Globus pallidus (tissue), 1 donor: ENCODE measurements around the gene GRK5.

ENCODE experiments used
- DNase-seq: peaks from one replicate; pipeline ENCODE4 v3.0.0-alpha.2; 2015; ENCODE audit warnings: low spot score

Gene GRK5

DNA sequence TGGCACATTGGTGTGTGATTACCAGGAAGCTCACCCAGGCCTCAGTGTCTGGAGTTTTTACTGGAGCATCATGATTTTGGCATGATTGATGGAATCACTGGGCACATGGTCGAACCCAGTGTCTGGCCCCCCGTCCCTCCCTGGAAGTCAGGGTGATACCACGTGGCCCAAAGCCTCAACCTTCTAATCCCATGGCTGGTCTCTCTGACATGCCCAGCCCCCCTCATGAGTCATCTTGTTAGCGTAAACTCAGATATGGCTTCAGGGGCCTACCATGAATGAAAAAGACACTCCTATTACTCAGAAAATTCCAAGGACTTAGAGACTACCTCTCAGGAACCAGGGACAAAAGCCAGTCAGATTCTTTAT lies 109.3 kb downstream of the GRK5 start:
- no peak for DNase-seq

GRCh38 chr10:119318411-119319160 lies 111.2 kb downstream of the GRK5 start:
- no peak for DNase-seq

DNA sequence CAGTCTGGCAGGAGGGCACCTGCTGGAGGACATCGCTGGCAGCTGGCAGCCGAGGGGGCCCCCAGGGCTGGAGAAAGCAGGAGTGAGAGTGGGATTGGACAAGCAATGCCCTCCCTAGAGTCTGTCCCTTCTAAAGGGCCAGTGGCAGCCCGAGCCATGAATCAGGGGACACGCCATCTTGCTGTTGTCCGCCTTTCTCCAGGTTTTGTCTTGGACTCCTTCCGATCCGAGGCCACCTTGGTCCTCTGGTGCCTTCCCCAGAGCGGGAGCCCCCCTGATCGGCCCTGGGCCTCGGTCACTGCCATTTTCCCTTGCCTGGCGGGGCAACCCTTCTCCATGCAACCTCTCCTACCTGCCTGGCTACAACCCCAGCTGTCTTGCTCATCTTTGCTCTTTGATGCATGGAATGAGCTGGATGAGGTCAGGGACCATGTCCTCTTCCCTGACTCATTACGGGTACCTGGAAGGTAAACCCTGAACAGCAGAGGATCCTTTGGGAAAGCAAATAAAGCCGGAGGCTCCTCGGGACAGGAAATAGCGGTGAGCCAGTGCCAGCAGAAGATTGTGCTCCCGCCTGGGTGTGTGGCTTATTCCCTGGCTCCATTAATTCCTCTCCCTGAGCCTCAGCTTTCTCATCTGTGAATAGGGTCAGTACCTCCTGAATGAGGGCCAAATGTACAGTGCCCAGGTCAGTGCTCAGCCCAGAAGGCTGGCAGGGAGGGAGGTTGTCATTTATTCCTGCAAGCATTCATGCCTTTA lies 112.0 kb downstream of the GRK5 start:
- DNase-seq = no peak

- DNase-seq = no peak
These were observed 112.5 kb downstream of the GRK5 start for GRCh38 chr10:119319920-119320258.

GRCh38 chr10:119320981-119321380 lies 113.6 kb downstream of the GRK5 start:
- no peak for DNase-seq

DNA sequence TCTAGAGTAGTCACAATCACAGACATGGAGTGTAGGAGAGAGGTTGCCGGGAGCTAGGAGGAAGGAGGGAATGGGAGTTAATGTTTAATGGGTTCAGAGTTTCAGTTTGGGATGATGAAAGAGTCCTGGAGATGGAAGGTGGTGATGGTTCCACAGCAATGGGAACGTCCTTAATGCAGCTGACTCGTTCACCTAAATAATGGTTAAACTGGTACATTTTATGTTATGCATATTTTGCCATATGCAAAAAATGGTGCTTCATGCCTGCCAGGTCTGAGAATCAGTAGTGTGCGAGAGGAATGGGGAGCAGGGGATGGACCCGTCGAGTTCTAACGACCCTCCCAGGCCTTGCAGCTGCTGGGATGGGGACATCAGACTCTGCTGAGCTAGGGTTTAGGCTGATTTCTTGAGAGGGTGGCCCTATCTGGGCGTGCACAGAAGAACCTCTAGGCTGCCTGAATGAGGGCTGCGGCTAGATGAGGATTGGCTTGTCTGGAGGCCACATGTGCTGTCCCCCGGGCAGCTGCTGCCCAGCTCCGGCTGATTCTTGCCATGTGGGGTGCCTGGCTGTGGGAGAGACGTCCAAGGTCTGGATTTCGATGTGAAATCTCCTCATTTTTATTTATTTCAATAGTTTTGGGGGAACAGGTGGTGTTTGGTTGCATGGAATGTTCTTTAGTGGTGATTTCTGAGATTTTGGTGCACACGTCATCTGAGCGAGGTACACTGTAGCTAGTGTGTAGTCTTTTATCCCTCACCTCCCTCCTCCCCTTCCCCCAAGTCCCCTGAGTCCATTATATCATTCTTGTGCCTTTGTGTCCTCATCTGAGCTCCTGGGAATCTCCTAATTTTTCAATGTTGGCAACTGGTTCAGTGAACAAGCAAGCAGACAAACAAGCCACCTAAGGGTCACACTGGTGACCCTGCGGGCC lies 116.0 kb downstream of the GRK5 start:
- no peak for DNase-seq

DNA sequence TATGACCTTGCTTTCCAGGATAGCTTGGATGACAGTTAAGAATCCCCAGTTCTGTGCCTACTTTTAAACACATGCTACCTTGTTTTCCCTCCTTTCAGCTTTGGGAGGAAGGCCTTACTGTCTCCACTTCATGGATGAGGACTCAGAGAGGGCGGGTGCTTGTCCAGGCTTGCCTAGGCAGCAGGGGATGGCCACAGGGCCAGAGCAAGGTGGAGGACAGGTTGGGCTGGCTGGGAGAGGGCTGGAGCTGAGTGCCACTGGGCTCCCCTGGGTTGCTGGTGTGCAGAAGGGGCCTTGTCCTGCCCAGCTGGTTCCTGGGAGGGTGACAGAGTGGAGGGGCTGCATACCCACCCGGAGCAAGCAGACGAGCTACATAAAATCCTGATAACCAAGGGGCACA lies 117.8 kb downstream of the GRK5 start:
- no peak for DNase-seq

DNA sequence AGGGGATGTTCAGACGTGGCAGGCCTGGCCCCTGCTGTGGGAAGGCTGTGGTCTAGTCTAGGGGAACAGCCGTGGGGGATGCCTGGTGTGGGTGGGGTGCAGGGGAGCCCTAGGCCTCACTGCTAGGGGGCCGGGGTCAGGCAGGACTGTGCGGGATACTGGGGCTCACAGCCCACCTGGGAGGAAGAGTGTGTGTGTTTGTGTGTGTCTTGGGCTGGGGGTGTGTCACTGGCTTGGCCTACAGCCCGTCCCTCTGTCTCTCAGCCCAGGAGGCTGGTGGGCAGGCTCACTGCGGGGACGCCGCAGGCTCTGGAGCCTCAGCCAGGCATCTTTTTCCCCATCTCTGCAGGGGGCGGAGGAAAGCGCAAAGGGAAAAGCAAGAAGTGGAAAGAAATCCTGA lies 118.8 kb downstream of the GRK5 start:
- no peak for DNase-seq

GRCh38 chr10:119327096-119327745 lies 119.8 kb downstream of the GRK5 start:
- DNase-seq = no peak

GRCh38 chr10:119328223-119328622 lies 120.9 kb downstream of the GRK5 start:
- no peak for DNase-seq

DNA sequence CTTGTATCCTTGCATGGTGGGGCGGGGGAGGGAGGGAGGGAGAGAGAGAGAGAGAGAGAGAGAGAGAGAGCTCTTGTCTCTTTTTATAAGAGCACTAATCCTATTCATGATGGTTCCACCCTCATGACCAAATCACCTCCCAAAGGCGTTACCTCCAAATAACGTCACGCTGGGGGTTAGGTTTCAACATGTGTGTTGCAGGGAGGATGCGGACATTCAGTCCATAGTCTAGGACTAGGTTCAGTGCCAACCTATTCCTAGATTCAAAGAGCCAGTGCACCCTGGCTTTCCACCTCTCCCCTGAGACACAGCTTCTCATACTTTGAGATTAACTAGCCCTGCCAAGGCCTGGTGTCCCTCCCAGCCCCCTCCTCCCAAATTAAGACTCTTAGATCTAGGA lies 123.0 kb downstream of the GRK5 start:
- no peak for DNase-seq

- DNase-seq = no peak
These were observed 123.7 kb downstream of the GRK5 start for GRCh38 chr10:119331061-119331460.

- DNase-seq = no peak
These were observed 125.9 kb downstream of the GRK5 start for GRCh38 chr10:119333146-119333792.

DNA sequence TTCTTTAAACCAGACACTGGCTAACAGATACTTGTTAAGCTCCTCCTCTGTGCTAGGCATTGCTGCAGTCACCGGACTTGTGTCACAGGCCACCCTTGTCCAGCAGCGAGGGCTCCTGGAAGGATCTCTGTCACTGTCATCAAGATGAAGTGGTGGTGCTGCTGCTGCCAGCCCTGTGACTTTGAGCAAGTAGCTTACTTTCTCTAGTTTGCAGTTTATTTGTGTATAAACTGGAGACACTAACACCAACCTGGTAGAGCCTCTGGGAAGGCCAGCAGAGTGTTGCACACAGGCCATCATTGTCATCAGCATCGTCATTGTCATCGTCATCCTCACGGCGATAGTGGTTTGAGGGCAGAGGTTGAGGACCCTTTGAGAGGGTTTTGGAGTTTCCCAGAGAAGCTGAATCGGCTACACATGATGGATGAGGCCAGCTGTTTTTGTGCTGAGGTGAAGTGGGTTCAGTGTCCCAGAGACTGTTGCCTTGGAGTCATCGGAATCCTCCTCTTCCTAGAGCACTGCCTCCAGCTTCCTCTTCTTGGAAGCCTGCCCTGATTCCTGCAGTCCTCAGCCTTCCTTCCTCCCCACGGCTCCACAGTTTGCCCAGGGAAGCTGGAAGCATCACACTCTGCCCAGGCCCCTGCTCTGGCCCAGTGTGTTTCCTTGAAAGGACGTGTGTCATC lies 128.4 kb downstream of the GRK5 start:
- DNase-seq = no peak

GRCh38 chr10:119336599-119336998 lies 129.2 kb downstream of the GRK5 start:
- DNase-seq = no peak

GRCh38 chr10:119337223-119337622 lies 129.9 kb downstream of the GRK5 start:
- DNase-seq = no peak

- DNase-seq = no peak
These were observed 130.5 kb downstream of the GRK5 start for GRCh38 chr10:119337796-119338432.

- DNase-seq = no peak
These were observed 131.7 kb downstream of the GRK5 start for GRCh38 chr10:119339109-119339508.

DNA sequence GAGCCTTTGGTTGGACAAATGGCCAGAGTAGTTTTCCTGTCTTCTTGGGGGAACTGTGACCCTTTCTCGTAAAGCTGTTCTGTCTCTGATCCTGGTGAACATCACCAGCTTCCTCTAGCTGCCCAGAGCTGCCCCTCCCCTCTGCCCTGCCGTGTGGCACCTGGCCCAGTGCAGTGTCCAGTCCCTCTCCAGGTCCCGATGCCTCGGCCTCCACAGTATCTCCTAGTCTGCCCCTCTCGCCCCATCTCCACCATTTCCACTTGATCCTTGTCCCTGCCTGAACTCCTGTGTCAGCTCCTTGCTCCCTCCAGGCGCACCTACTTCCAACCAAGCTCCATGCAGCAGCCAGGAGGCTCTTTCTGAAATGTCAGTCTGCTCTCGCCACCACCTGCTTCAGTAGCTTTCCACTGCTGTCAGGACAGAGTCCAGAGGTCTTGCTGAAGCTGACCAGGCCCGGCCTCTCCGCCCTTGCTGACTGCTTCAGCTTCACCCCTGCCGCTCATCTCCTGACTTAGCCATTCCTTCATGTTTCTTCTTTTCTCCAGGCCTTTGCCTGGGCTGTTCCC lies 133.6 kb downstream of the GRK5 start:
- no peak for DNase-seq
